GM19452 (cell line): Measurements from ENCODE around the gene CCDC9B.

Source experiments
- ATAC-seq: cut with Tn5 transposase; IDR thresholded peaks from one replicate; pipeline ENCODE4 v1.9.1; 2021; ENCODE audit not compliant: unreplicated experiment

Gene CCDC9B

GRCh38 chr15:40293006-40293405 lies 47.7 kb downstream of the CCDC9B start:
- ATAC-seq: no peak

- no peak for ATAC-seq
These were observed 48.5 kb downstream of the CCDC9B start for GRCh38 chr15:40292246-40292645.

- ATAC-seq: no peak
These were observed 49.7 kb downstream of the CCDC9B start for GRCh38 chr15:40290918-40291574.

- no peak for ATAC-seq
These were observed 50.2 kb downstream of the CCDC9B start for GRCh38 chr15:40290545-40290917.

GRCh38 chr15:40289140-40289775 lies 51.5 kb downstream of the CCDC9B start:
- ATAC-seq: no peak

GRCh38 chr15:40287968-40288367 lies 52.8 kb downstream of the CCDC9B start:
- no peak for ATAC-seq

GRCh38 chr15:40287505-40287904 lies 53.2 kb downstream of the CCDC9B start:
- no peak for ATAC-seq

GRCh38 chr15:40286794-40287193 lies 53.9 kb downstream of the CCDC9B start:
- ATAC-seq: no peak

- no peak for ATAC-seq
These were observed 54.6 kb downstream of the CCDC9B start for GRCh38 chr15:40286061-40286532.

- ATAC-seq: no peak
These were observed 55.2 kb downstream of the CCDC9B start for GRCh38 chr15:40285554-40286011.

- ATAC-seq: no peak
These were observed 55.6 kb downstream of the CCDC9B start for GRCh38 chr15:40285151-40285550.

GRCh38 chr15:40283615-40284300 lies 57.0 kb downstream of the CCDC9B start:
- ATAC-seq: no peak

GRCh38 chr15:40282869-40283614 lies 57.7 kb downstream of the CCDC9B start, which contains the start of gene ANKRD63:
TSS of gene ANKRD63 (minus strand) at chr15:40283064. CDS start at chr15:40282586, 478 bp downstream.
- ATAC-seq: no peak

GRCh38 chr15:40282147-40282868 lies 58.4 kb downstream of the CCDC9B start:
- ATAC-seq: no peak

- no peak for ATAC-seq
These were observed 59.0 kb downstream of the CCDC9B start for GRCh38 chr15:40281801-40282146.
